Cortex of kidney (tissue), 1 donor: ENCODE measurements around the gene TMEM45A.
"Not testable (repeated sequence)": the region's sequence is repeated elsewhere in the genome, so short reads cannot be mapped to it uniquely, and the experiment has no call there.

ENCODE experiments used
- DNase-seq: peaks from one replicate; lab custom pipeline; 2025; lab: John Stamatoyannopoulos, UW

The TMEM45A gene

GRCh38 chr3:100483529-100483928, 8.9 kb upstream of the TMEM45A start:
- no peak for DNase-seq

GRCh38 chr3:100486808-100487207, 5.6 kb upstream of the TMEM45A start:
- no peak for DNase-seq

GRCh38 chr3:100489118-100489517, 3.3 kb upstream of the TMEM45A start:
- no peak for DNase-seq

GRCh38 chr3:100496711-100497261, 4.4 kb downstream of the TMEM45A start:
- DNase-seq = no peak

- no peak for DNase-seq
Measured at GRCh38 chr3:100499651-100500050, 7.2 kb downstream of the TMEM45A start.

- no peak for DNase-seq
Measured at GRCh38 chr3:100500320-100500880, 8.0 kb downstream of the TMEM45A start.

- DNase-seq = no peak
Measured at GRCh38 chr3:100503448-100503847, 11.0 kb downstream of the TMEM45A start.

- DNase-seq = no peak
Measured at GRCh38 chr3:100506355-100506754, 13.9 kb downstream of the TMEM45A start.

- DNase-seq = not testable (repeated sequence)
Measured at GRCh38 chr3:100509818-100510217, 17.4 kb downstream of the TMEM45A start.

GRCh38 chr3:100516232-100516631, 23.8 kb downstream of the TMEM45A start:
- DNase-seq = no peak

- DNase-seq = no peak
Measured at GRCh38 chr3:100516838-100517237, 24.4 kb downstream of the TMEM45A start.

GRCh38 chr3:100517276-100517675, 24.9 kb downstream of the TMEM45A start:
- no peak for DNase-seq

- no peak for DNase-seq
Measured at GRCh38 chr3:100518244-100518643, 25.8 kb downstream of the TMEM45A start.

GRCh38 chr3:100518983-100519382, 26.6 kb downstream of the TMEM45A start:
- DNase-seq = no peak

- DNase-seq = no peak
Measured at GRCh38 chr3:100521439-100521845, 29.0 kb downstream of the TMEM45A start.

GRCh38 chr3:100522125-100522524, 29.7 kb downstream of the TMEM45A start:
- no peak for DNase-seq

GRCh38 chr3:100523050-100523760, 30.8 kb downstream of the TMEM45A start:
- no peak for DNase-seq

- DNase-seq = no peak
Measured at GRCh38 chr3:100525753-100526612, 33.6 kb downstream of the TMEM45A start.

GRCh38 chr3:100526613-100527346, 34.4 kb downstream of the TMEM45A start:
- no peak for DNase-seq

- DNase-seq = no peak
Measured at GRCh38 chr3:100527347-100527735, 34.9 kb downstream of the TMEM45A start.

GRCh38 chr3:100531093-100531492, 38.7 kb downstream of the TMEM45A start:
- no peak for DNase-seq

GRCh38 chr3:100532411-100532810, 40.0 kb downstream of the TMEM45A start:
- DNase-seq = no peak
